Prostate gland (tissue), 2 donors: ENCODE measurements around the gene EMP1. TPM values are rescaled to one million over a fixed set of nuclear protein-coding genes. Genes with fewer than 3 reads are reported as not detected.

Experiments
- DNase-seq: peaks from one replicate; pipeline ENCODE4 v3.0.0-alpha.2; 2019; ENCODE audit warnings: low spot score
- H3K27ac ChIP-seq, 2 donors: fragments of 200-600 bp; sonication (generic); 2 replicates each; pipeline ENCODE4 v1.5.1; 2017 to 2019
- H3K27me3 ChIP-seq: fragments of 200-600 bp; sonication (generic); replicated peaks from 2 replicates; pipeline ENCODE4 v1.5.1; 2019; ENCODE audit not compliant: insufficient read depth
- H3K36me3 ChIP-seq, 2 donors: fragments of 200-600 bp; sonication (generic); 1 replicate in 1 of 2; 2 replicates in 1 of 2; pipeline versions ENCODE4 v1.5.1 to v1.8.1; 2017 to 2019
- H3K4me1 ChIP-seq: fragments of 200-600 bp; sonication (generic); replicated peaks from 2 replicates; pipeline ENCODE4 v1.5.1; 2019
- H3K4me3 ChIP-seq, 2 donors: fragments of 200-600 bp; sonication (generic); 2 replicates each; pipeline ENCODE4 v1.5.1; 2017 to 2019
- H3K9me3 ChIP-seq: fragments of 200-600 bp; sonication (generic); 2 replicates; pipeline ENCODE4 v1.5.1; 2017
- CTCF ChIP-seq, 4 experiments: fragments of 200-600 bp in 2 of 4; fragments of 450-650 bp in 2 of 4; sonication (generic) in 2 of 4; IDR thresholded peaks; 1 replicate in 3 of 4; 2 replicates in 1 of 4; pipeline ENCODE4 v1.5.1; 2016 to 2019; ENCODE audit warnings: antibody characterized with exemption in 4 of 4, mild to moderate bottlenecking in 2 of 4, moderate library complexity in 2 of 4
- POLR2A ChIP-seq: fragments of 450-650 bp; IDR thresholded peaks from one replicate; pipeline ENCODE4 v1.6.1; 2016; ENCODE audit warnings: antibody characterized with exemption, mild to moderate bottlenecking
- POLR2AphosphoS5 ChIP-seq: sonication (generic); formaldehyde crosslinking; IDR thresholded peaks from one replicate; pipeline ENCODE4 v1.6.1; 2017; ENCODE audit warnings: antibody characterized with exemption
- WGBS: methylation state at CpG from one replicate; pipeline ENCODE4 v1.1.5; 2018; 5-methylcytosine and 5-hydroxymethylcytosine counted together
- intact Hi-C: fragments of 100-400 bp; cut with DNase I; formaldehyde crosslinking; loops from one replicate; pipeline ENCODE4 v1.14.2; 2022
- total RNA-seq, 2 donors: library from RNA; depleted of rRNA; stranded (reverse); fragments of >200 nt; gene quantifications; one replicate each; pipeline ENCODE4 v1.1.0, GENCODE V29; 2016

EMP1 gene
- total RNA-seq, result 10 to 100 TPM; 38.9 to 71.6 TPM

- Histone ChIP-seq H3K36me3 (no peaks in the 10 kb centered on the region), H3K27me3 (no peaks in the 10 kb centered on the region), H3K9me3 (no peaks in the 10 kb centered on the region), H3K4me1 (peaks cover 5% of the 10 kb centered on the region), H3K4me3 (peak within 1 kb of the TSS; percentile 24 to 38), H3K27ac (peak within 1 kb of the TSS; percentile 63 to 71)
- WGBS, result 12% methylated on average over 11 of the region's 11 CpGs
- TF ChIP-seq POLR2AphosphoS5, result peak; percentile 60
- TF ChIP-seq POLR2A, result peak; percentile 61
- TF ChIP-seq CTCF (IDR thresholded peaks at IDR 0.05), result no peak
- DNase-seq, result peak; percentile 87
- intact Hi-C loops, result no loop called here
Measured at GRCh38 chr12:13196130-13196921, at the start of gene EMP1. Gene EMP1, plus strand, starts transcription at chr12:13196726. Its CDS starts 14,785 bp downstream, at chr12:13211511.

GRCh38 chr12:13147688-13148484, 48.6 kb upstream of the EMP1 start:
- Histone ChIP-seq H3K27me3 (no peaks in the 10 kb centered on the region), H3K4me1 (no peaks in the 10 kb centered on the region), H3K4me3 (no peak overlapping the region), H3K27ac (no peak overlapping the region), H3K9me3 (no peaks in the 10 kb centered on the region), H3K36me3 (no peaks in the 10 kb centered on the region)
- intact Hi-C loops, result no loop called here
- DNase-seq, result no peak
- WGBS, result 23% methylated on average over 12 of the region's 12 CpGs
- TF ChIP-seq CTCF (IDR thresholded peaks at IDR 0.05) (no peak), POLR2A (no peak), POLR2AphosphoS5 (no peak)

GRCh38 chr12:13148485-13148847, 48.1 kb upstream of the EMP1 start:
- Histone ChIP-seq H3K9me3 (no peaks in the 10 kb centered on the region), H3K4me3 (no peak overlapping the region), H3K4me1 (no peaks in the 10 kb centered on the region), H3K36me3 (no peaks in the 10 kb centered on the region), H3K27ac (no peak overlapping the region), H3K27me3 (no peaks in the 10 kb centered on the region)
- TF ChIP-seq CTCF (IDR thresholded peaks at IDR 0.05) (no peak), POLR2AphosphoS5 (no peak), POLR2A (no peak)
- DNase-seq, result no peak
- intact Hi-C loops, result no loop called here
- WGBS, result 69% methylated on average over 3 of the region's 3 CpGs

GRCh38 chr12:13149411-13149810, 47.1 kb upstream of the EMP1 start:
- Histone ChIP-seq H3K27ac (no peak overlapping the region), H3K9me3 (no peaks in the 10 kb centered on the region), H3K4me1 (no peaks in the 10 kb centered on the region), H3K4me3 (no peak overlapping the region), H3K36me3 (no peaks in the 10 kb centered on the region), H3K27me3 (no peaks in the 10 kb centered on the region)
- intact Hi-C loops, result no loop called here
- 79% methylated on average over 4 of the region's 4 CpGs for WGBS
- TF ChIP-seq CTCF (IDR thresholded peaks at IDR 0.05), result no peak
- TF ChIP-seq POLR2AphosphoS5, result no peak
- TF ChIP-seq POLR2A, result no peak
- no peak for DNase-seq
